Activated CD4-positive, CD25-positive, alpha-beta regulatory T cell treated with anti-CD3 and anti-CD28 coated beads, Interleukin-2, amount 50 U/mL, for 72 hours (primary cell): ENCODE data around the gene HIVEP3.

Experiments used
- DNase-seq: peaks from one replicate; pipeline ENCODE4 v3.0.0; 2021

HIVEP3 gene

DNA sequence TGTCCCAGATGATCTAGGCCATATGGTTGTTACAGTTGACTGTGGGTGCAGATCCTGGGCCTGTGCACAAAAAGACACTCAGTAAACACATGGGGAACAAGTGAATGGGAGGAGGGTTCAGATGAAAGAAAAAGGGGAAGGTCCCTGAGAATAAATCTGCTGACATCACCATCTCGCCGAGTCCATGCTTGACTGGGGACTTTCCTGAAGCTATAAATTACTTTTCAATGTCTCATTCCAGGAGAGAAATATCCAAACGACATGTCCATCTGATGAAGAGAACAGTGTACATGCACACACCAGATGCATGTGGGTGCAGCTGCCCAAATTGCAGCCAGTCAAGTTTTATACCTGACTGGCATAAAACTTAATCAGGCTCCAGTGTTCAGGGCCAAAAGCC, 109.0 kb downstream of the HIVEP3 start:
- DNase-seq = no peak

DNA sequence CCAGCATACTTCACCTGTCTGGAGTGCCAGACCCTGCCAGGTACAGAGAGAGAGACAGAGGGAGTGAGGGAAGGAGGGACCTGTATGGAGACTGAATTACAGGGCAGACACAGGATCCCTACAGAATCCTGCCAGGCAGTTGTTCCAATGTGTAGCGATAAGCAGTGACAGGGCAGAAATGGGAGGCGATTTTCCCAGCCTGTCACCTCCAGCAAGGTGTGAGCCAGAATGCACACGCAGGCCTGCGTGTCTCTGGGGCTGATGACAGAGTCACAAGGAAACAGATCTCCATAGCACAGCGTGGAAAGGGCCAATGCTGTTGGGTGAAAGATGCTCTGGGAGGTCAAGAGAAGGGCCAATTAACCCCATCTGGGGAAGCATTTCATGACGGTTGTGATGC, 111.3 kb downstream of the HIVEP3 start:
- DNase-seq = no peak

DNA sequence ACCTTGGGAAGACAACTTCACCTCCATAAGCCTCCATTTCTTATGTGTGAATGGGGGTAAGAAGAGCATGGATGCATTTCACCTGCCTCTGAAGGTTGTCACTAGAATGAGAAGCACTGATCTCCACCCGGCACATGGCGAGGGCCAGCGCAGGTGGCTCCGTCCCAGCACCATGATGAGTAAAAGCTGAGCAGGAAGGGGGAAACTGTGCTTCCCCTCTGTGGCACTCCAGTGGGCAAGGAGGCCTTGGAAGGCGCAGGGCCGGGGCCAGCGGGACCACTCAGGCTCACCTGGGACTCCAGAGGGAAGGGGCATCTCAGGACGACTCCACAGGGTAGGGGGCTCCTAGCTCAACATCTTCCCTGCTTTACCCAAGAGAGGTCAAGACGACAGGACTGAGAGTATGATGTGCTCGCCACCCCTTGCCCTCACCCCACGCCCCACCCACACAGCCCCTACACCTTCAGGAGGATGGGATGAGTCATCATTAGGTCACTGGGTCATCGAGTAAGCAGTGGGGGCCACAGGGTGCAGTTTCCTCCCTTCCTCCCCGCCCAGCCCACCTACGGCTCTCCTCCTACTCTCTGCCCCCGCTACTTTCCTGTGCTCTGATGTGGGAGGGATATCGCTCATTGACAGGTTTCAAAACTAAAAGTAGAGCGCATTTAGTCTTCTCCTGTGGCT, 112.1 kb downstream of the HIVEP3 start:
- peak; percentile 45 for DNase-seq

DNA sequence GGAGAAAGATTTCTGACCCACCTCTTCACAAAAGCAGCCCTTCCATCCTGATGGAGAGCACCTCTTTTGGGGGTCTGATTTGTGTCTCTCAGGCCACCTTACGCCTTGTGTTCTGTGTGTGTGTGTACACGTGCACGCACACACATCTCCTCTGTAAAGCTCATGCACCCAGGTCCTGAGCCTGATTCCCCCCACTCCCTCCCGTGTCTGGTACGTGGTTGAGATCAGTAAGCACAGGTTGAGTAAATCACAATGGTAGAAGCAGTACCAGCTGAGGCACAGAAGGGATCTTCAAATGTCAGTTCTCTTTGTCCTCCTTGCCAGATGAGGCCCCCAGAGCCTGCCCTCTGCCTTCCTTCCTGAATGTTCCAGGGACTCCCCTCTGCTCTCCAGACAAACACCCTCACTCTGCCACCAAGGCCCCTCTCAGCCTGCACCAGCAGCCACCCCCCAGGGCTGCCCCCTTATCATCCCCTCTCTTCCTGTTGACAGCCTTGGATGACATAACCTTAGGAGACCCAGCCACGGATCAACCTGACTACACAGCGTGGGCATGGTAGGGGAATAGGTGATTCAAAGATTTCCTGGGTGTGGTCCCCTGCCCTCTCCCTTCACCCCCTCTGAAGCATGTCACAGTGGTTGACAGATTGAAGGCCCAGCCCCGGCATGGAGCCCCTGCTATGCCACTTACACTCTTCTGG, 112.8 kb downstream of the HIVEP3 start:
- DNase-seq = no peak

- no peak for DNase-seq
Observed at GRCh38 chr1:41804176-41804575, 114.5 kb downstream of the HIVEP3 start.

- DNase-seq = no peak
Observed at GRCh38 chr1:41803656-41804055, 115.1 kb downstream of the HIVEP3 start.

DNA sequence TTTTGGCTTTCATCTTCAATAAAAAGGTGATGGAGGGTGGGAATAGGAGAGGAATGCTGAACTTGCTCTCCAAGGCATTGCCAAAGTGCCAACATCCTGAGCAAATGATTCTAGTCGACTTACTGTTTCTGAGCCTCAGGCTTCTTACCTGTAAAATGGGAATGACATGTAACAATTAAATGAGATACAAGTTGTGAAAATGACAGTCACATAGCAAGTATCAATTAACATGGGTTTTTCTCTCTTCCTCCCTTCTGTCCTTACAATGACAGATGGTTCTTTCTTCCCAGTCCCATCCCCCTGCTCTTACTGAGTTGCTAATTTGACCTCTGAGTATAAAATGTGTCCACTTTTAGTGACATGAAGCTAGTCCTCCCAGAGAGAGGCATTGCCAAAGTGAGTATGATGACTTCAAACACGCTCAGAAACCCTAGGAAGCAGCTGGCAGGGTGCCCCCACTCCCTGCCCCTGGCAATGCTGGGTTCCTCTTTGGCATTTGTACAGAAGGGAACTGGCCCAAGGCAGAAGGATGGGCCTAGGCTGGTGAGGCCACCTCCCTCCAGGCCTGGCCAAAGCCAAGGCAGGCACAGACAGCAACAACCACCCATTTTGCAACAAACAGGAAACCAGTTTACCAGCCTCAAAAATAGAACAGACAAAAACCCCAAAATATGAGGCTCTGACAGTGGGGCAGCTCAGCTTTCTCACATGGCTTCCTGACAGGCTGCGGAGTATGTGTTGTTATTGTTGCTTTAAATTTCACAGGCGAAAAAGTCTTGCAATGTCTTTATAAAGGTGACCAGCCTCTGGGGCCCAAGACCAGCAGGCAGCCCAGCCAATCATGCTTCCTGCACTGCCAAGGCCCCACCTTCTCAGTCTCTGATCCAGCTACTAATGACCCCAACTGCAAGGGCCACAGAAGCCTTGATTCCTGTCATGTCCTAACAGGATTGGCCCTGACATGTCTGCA, 115.9 kb downstream of the HIVEP3 start:
- DNase-seq = no peak

- no peak for DNase-seq
Observed at GRCh38 chr1:41800311-41800829, 118.4 kb downstream of the HIVEP3 start.

- DNase-seq = no peak
Observed at GRCh38 chr1:41799723-41800122, 119.0 kb downstream of the HIVEP3 start.

DNA sequence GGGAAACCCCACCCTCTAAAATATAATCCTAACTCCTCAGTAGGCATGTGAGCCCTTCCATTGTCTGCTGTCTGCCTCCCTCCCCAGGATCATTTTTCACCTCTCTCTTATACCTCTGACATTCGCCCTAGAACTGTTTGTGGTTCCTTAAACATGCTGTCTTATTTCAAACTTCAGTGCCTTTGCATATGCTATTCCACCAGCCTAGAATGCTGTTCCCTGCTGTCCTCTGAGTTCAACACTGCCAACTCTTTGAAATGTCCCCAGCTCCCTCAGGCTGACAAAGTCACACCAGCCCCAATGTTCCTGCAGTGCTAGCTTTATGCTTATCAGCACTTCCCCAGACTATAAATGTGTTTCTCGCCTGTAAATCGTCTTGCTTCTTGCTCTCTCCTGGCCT, 119.5 kb downstream of the HIVEP3 start:
- no peak for DNase-seq

- DNase-seq = no peak
Observed at GRCh38 chr1:41795205-41795762, 123.4 kb downstream of the HIVEP3 start.

DNA sequence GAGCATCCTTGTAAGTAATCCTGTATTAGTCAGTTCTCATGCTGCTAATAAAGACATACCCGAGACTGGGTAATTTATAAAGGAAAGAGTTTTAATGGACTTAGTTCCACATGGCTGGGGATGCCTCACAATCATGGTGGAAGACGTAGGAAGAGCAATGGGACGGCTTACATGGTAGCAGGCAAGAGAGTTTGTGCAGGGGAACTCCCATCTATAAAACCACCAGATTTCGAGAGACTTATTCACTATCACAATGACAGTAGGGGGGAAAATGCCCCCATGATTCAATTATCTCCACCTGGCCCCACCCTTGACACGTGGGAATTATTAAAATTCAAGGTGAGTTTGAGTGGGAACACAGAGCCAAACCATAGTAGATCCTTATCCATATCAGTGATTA, 124.7 kb downstream of the HIVEP3 start:
- no peak for DNase-seq

DNA sequence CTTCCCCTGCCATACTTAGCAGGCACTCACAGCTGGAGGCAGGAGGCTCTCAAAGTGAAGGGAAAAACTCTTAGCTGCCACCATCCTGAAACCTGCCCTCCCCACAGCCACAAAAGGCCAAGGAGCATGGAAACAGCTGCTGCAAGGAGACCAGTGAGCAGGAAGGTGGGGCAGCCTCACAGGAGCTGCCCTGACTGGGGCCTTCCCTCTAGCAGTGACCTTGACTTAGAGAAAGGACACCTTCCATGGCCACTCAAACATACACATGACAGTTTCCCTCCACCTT, 126.3 kb downstream of the HIVEP3 start:
- DNase-seq = no peak

- DNase-seq = no peak
Observed at GRCh38 chr1:41791667-41792484, 126.8 kb downstream of the HIVEP3 start.

- DNase-seq = no peak
Observed at GRCh38 chr1:41790351-41790750, 128.4 kb downstream of the HIVEP3 start.

GRCh38 chr1:41789661-41790330, 128.9 kb downstream of the HIVEP3 start:
- DNase-seq = no peak

GRCh38 chr1:41788427-41788826, 130.3 kb downstream of the HIVEP3 start:
- no peak for DNase-seq

GRCh38 chr1:41784531-41785274, 134.0 kb downstream of the HIVEP3 start:
- DNase-seq = no peak

DNA sequence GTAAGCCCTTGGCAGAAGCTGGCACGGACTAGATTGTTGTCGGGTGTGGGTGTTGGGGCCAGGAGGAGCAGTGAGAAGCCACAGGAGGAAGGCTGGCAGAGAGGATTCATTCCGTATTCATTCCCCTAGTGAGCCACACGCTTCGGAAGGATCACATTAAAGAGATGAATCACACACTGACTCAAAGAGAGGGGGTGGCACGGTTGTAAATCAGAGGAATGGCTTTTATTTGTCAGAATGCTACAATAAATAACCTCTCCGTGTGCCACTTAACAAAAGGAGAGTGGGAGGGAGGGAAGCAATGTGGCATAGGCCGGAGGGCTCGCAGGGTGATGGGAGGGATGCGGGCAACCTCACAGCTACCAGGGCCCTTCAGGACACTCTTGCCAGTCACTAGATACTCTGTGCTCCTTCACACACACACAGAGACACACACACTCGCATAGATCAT, 135.5 kb downstream of the HIVEP3 start:
- DNase-seq = no peak

DNA sequence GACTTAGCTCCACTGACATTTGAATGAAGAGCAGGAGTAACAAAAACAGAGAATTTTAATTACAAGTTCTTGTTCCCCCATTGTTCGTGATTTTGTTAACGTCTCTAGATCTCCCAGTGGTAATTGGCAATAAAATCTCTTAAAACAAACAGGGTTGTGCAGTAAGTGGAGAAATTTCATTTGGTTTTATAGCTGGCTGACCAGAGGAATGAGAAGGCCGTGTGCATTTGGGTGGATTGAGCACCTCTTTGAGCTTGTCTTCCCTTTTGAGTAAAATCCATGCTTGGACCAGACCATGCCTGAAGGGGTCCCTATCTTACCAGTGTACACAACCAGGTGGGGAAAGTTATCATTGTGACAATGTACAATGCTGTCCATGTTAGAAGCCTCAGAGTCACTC, 137.8 kb downstream of the HIVEP3 start:
- DNase-seq = no peak

DNA sequence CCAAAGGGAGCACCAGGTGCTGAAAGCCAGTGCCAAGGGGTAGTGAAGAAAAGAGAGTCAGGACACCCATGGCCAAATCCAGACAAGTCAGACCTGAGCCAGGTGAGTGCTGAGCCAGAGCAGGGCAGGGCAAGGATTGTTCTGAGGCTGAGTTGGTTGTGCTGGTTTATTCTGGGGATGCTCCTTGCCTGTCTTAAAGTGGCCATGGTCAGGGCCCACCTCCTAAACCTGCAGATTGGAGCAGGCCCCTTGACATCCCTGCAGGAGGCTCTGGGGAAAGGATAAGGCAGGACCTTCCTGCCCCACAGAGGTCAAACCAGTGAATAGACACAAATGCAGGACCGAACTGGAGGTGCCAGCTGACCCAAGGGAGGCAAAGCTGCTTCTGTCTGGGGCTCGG, 138.4 kb downstream of the HIVEP3 start:
- no peak for DNase-seq
